Measurements from ENCODE around the gene TNN. TPM values are rescaled to one million over a fixed set of nuclear protein-coding genes. Genes with fewer than 3 reads are reported as not detected.

The TNN gene
- total and polyA plus RNA-seq, 10 of the 15 experiments (the other 5 are each of a cell fraction or from before 2014, with no cell fraction given), result 0.05 to 0.17 (median 0.11) TPM

DNA sequence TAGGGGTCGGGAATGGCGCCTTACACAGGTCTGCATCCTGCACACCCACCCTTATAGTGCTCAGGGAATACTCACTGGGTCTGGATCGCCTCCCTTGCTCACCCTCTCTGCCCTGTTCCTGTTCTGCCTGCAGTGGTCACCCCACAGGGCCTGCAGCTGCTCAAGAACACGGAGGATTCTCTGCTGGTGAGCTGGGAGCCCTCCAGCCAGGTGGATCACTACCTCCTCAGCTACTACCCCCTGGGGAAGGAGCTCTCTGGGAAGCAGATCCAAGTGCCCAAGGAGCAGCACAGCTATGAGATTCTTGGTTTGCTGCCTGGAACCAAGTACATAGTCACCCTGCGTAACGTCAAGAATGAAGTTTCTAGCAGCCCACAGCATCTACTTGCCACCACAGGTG, 12.4 kb downstream of the TNN start (continued):
- TF ChIP-seq RAD21 (IDR thresholded peaks at IDR 0.05; ENCODE audit: insufficient read depth, low read depth, low read length), result no peak
- TF ChIP-seq ZNF274 (IDR thresholded peaks at IDR 0.05; ENCODE audit: insufficient read depth, insufficient read length), result no peak

DNA sequence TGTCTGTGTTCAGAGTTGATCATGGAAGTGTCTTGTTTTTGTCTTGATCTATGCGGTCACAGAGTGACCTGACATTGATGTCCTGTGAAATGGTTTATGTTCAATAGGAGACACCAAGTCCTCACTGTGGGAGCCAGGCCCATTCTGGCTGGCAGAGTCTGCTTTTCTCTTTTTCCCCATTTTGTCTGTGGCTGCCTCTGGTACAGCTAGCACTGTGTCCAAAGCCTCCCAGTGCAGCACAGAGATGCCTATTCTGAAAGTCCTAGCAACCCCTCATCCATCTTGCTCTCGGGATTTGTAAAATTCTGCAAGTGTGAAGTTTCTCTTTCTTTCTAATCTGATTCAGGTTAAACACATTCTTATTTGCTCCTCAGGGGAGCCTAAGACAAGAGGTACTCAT, 14.3 kb downstream of the TNN start:
- WGBS (ENCODE audit: insufficient coverage, insufficient replicate concordance, low lambda C conversion rate, missing lambda C conversion rate), result 57% methylated on average over 2 of the region's 2 CpGs
- Histone ChIP-seq H3K9me3 (replicated peaks; ENCODE audit: control insufficient read depth, insufficient read depth, low read length) (no peaks in the 10 kb centered on the region), H3K4me3 (no peak overlapping the region), H3K4me2 (ENCODE audit: control insufficient read depth, insufficient read depth) (no peak overlapping the region), H3K36me3 (ENCODE audit: control insufficient read depth in 2 of 2, insufficient read depth in 2 of 2, low read length in 1 of 2) (no peaks in the 10 kb centered on the region), H3K79me2 (ENCODE audit: control insufficient read depth, insufficient read depth, low read length) (no peaks in the 10 kb centered on the region), H4K20me1 (ENCODE audit: control insufficient read depth, insufficient read depth) (no peaks in the 10 kb centered on the region; the same call in 1 of the 2 replicates), H2AFZ (ENCODE audit: control insufficient read depth, low read depth, low read length) (no peak overlapping the region), H3K4me1 (ENCODE audit: control insufficient read depth, insufficient read depth, low read length) (no peaks in the 10 kb centered on the region), H3K9ac (ENCODE audit: control insufficient read depth, insufficient read depth, low read length) (no peak overlapping the region), H3K27me3 (replicated peaks in 1 of 2; ENCODE audit: control insufficient read depth in 2 of 2, insufficient read depth in 2 of 2, low read length in 1 of 2) (peaks cover 2% of the 10 kb centered on the region in 2 experiments; a peak in 2 of 4 replicates), H3K27ac (ENCODE audit: control insufficient read depth, insufficient read depth) (no peak overlapping the region)
- ChIA-PET SMC1A (ENCODE audit: uncharacterized antibody, unreplicated experiment) (no interaction called here), RAD21 (ENCODE audit: unreplicated experiment) (no interaction called here), CTCF (interaction anchor here (0.7 kb wide), 1 partner anchor 51 kb away, joined by 3 read pairs; no protein-coding TSS in a partner anchor), POLR2A (no interaction called here)
- DNase-seq (ENCODE audit: low read depth, low spot score) (no peak), FAIRE-seq (no peak), ATAC-seq (no peak)
- intact Hi-C loops (cut with micrococcal nuclease; ENCODE audit: unreplicated experiment), result no loop called here
- in situ Hi-C loops (cut with MboI), result no loop called here
- BruUV-seq (replicated peaks), result no TSS peak
- TF ChIP-seq, protein P1, sequence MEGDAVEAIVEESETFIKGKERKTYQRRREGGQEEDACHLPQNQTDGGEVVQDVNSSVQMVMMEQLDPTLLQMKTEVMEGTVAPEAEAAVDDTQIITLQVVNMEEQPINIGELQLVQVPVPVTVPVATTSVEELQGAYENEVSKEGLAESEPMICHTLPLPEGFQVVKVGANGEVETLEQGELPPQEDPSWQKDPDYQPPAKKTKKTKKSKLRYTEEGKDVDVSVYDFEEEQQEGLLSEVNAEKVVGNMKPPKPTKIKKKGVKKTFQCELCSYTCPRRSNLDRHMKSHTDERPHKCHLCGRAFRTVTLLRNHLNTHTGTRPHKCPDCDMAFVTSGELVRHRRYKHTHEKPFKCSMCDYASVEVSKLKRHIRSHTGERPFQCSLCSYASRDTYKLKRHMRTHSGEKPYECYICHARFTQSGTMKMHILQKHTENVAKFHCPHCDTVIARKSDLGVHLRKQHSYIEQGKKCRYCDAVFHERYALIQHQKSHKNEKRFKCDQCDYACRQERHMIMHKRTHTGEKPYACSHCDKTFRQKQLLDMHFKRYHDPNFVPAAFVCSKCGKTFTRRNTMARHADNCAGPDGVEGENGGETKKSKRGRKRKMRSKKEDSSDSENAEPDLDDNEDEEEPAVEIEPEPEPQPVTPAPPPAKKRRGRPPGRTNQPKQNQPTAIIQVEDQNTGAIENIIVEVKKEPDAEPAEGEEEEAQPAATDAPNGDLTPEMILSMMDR (IDR thresholded peaks at IDR 0.05 in 2 of 3, conservative IDR thresholded peaks at IDR 0.05 in 1 of 3; ENCODE audit: control insufficient read depth in 2 of 3, extremely low read depth in 1 of 3, insufficient read depth in 1 of 3, low read depth in 3 of 3, low read length in 3 of 3), result no peak
- TF ChIP-seq ZNF592 (IDR thresholded peaks at IDR 0.05) (no peak), SKIL (IDR thresholded peaks at IDR 0.05; ENCODE audit: low read depth, poor library complexity, severe bottlenecking) (no peak), NRF1 (conservative IDR thresholded peaks at IDR 0.05; ENCODE audit: low read depth, low read length) (no peak), CHD4 (IDR thresholded peaks at IDR 0.05) (no peak), SUPT20H (IDR thresholded peaks at IDR 0.05; ENCODE audit: borderline replicate concordance, control insufficient read depth, low read depth, low read length) (no peak), IRF4 (IDR thresholded peaks at IDR 0.05; ENCODE audit: low read depth, low read length) (no peak)
- TF ChIP-seq, protein P2, sequence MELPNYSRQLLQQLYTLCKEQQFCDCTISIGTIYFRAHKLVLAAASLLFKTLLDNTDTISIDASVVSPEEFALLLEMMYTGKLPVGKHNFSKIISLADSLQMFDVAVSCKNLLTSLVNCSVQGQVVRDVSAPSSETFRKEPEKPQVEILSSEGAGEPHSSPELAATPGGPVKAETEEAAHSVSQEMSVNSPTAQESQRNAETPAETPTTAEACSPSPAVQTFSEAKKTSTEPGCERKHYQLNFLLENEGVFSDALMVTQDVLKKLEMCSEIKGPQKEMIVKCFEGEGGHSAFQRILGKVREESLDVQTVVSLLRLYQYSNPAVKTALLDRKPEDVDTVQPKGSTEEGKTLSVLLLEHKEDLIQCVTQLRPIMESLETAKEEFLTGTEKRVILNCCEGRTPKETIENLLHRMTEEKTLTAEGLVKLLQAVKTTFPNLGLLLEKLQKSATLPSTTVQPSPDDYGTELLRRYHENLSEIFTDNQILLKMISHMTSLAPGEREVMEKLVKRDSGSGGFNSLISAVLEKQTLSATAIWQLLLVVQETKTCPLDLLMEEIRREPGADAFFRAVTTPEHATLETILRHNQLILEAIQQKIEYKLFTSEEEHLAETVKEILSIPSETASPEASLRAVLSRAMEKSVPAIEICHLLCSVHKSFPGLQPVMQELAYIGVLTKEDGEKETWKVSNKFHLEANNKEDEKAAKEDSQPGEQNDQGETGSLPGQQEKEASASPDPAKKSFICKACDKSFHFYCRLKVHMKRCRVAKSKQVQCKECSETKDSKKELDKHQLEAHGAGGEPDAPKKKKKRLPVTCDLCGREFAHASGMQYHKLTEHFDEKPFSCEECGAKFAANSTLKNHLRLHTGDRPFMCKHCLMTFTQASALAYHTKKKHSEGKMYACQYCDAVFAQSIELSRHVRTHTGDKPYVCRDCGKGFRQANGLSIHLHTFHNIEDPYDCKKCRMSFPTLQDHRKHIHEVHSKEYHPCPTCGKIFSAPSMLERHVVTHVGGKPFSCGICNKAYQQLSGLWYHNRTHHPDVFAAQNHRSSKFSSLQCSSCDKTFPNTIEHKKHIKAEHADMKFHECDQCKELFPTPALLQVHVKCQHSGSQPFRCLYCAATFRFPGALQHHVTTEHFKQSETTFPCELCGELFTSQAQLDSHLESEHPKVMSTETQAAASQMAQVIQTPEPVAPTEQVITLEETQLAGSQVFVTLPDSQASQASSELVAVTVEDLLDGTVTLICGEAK (IDR thresholded peaks at IDR 0.05; ENCODE audit: borderline replicate concordance), result no peak

All from GM12878 (cell line).